Measurements from ENCODE around the gene CFAP77. TPM values are rescaled to one million over a fixed set of nuclear protein-coding genes. Genes with fewer than 3 reads are reported as not detected.

The CFAP77 gene
- total RNA-seq, 1 donor from 2014 or later = not detected

- no peaks in the 10 kb centered on the region for H3K27me3 ChIP-seq (ENCODE audit: control insufficient read depth, insufficient read depth, low read length)
- peaks cover 7% of the 10 kb centered on the region for H3K36me3 ChIP-seq (ENCODE audit: control insufficient read depth, insufficient read depth, low read length)
- TF ChIP-seq CTCF (IDR thresholded peaks at IDR 0.05; ENCODE audit: insufficient read depth, low read length, severe bottlenecking) = no peak
- DNase-seq (ENCODE audit: low read depth) = no peak
- FAIRE-seq = no peak
- H3K4me3 ChIP-seq (ENCODE audit: low read depth, low read length) = no peak overlapping the region
Measured at GRCh38 chr9:132600326-132600984, 190.4 kb downstream of the CFAP77 start.

- no peak for TF ChIP-seq CTCF (IDR thresholded peaks at IDR 0.05; ENCODE audit: insufficient read depth, low read length, severe bottlenecking)
- H3K4me3 ChIP-seq (ENCODE audit: low read depth, low read length) = no peak overlapping the region
- no peak for DNase-seq (ENCODE audit: low read depth)
- H3K36me3 ChIP-seq (ENCODE audit: control insufficient read depth, insufficient read depth, low read length) = peaks cover 7% of the 10 kb centered on the region
- FAIRE-seq = peak; percentile 86
- no peaks in the 10 kb centered on the region for H3K27me3 ChIP-seq (ENCODE audit: control insufficient read depth, insufficient read depth, low read length)
Measured at GRCh38 chr9:132602207-132602606, 192.2 kb downstream of the CFAP77 start.

- H3K36me3 ChIP-seq (ENCODE audit: control insufficient read depth, insufficient read depth, low read length) = peaks cover 11% of the 10 kb centered on the region
- H3K4me3 ChIP-seq (ENCODE audit: low read depth, low read length) = no peak overlapping the region
- DNase-seq (ENCODE audit: low read depth) (no peak), FAIRE-seq (peak; percentile 60)
- H3K27me3 ChIP-seq (ENCODE audit: control insufficient read depth, insufficient read depth, low read length) = no peaks in the 10 kb centered on the region
- no peak for TF ChIP-seq CTCF (IDR thresholded peaks at IDR 0.05; ENCODE audit: insufficient read depth, low read length, severe bottlenecking)
Measured at GRCh38 chr9:132605387-132605786, 195.4 kb downstream of the CFAP77 start.

GRCh38 chr9:132606066-132606465, 196.1 kb downstream of the CFAP77 start:
- FAIRE-seq (no peak), DNase-seq (ENCODE audit: low read depth) (no peak)
- H3K4me3 ChIP-seq (ENCODE audit: low read depth, low read length) = no peak overlapping the region
- no peaks in the 10 kb centered on the region for H3K27me3 ChIP-seq (ENCODE audit: control insufficient read depth, insufficient read depth, low read length)
- TF ChIP-seq CTCF (IDR thresholded peaks at IDR 0.05; ENCODE audit: insufficient read depth, low read length, severe bottlenecking) = no peak
- peaks cover 11% of the 10 kb centered on the region for H3K36me3 ChIP-seq (ENCODE audit: control insufficient read depth, insufficient read depth, low read length)

- no peak overlapping the region for H3K4me3 ChIP-seq (ENCODE audit: low read depth, low read length)
- no peak for FAIRE-seq
- DNase-seq (ENCODE audit: low read depth) = no peak
- no peaks in the 10 kb centered on the region for H3K27me3 ChIP-seq (ENCODE audit: control insufficient read depth, insufficient read depth, low read length)
- peaks cover 17% of the 10 kb centered on the region for H3K36me3 ChIP-seq (ENCODE audit: control insufficient read depth, insufficient read depth, low read length)
- no peak for TF ChIP-seq CTCF (IDR thresholded peaks at IDR 0.05; ENCODE audit: insufficient read depth, low read length, severe bottlenecking)
Measured at GRCh38 chr9:132609184-132609583, 199.2 kb downstream of the CFAP77 start.

GRCh38 chr9:132609829-132610228, 199.8 kb downstream of the CFAP77 start:
- TF ChIP-seq CTCF (IDR thresholded peaks at IDR 0.05; ENCODE audit: insufficient read depth, low read length, severe bottlenecking) = no peak
- Histone ChIP-seq H3K27me3 (ENCODE audit: control insufficient read depth, insufficient read depth, low read length) (no peaks in the 10 kb centered on the region), H3K4me3 (ENCODE audit: low read depth, low read length) (no peak overlapping the region), H3K36me3 (ENCODE audit: control insufficient read depth, insufficient read depth, low read length) (peaks cover 17% of the 10 kb centered on the region)
- no peak for FAIRE-seq
- peak; percentile 49 for DNase-seq (ENCODE audit: low read depth)

Data from bronchial epithelial cell (primary cell).